Neutrophil (primary cell): ENCODE data around the gene CD28.
"Not testable (repeated sequence)": the region's sequence is repeated elsewhere in the genome, so short reads cannot be mapped to it uniquely, and the experiment has no call there.

Experiments used
- H3K27ac ChIP-seq: fragments of 200-600 bp; sonication (generic); 2 replicates; pipeline ENCODE4 v1.5.1; 2016; ENCODE audit warnings: mild to moderate bottlenecking, moderate library complexity
- H3K27me3 ChIP-seq: fragments of 200-600 bp; sonication (generic); 2 replicates; pipeline ENCODE4 v1.6.0; 2016; ENCODE audit warnings: mild to moderate bottlenecking
- H3K36me3 ChIP-seq: fragments of 200-600 bp; sonication (generic); 2 replicates; pipeline ENCODE4 v1.5.1; 2017
- H3K4me1 ChIP-seq, 2 experiments: fragments of 200-600 bp in 1 of 2; sonication (generic) in 1 of 2; 1 replicate in 1 of 2; 2 replicates in 1 of 2; pipeline versions ENCODE4 v1.5.1 to v1.6.1; 2013 to 2016; ENCODE audit warnings: low read depth in 1 of 2, low read length in 1 of 2, mild to moderate bottlenecking in 1 of 2, moderate library complexity in 1 of 2; ENCODE audit not compliant: control insufficient read depth in 1 of 2, insufficient read depth in 1 of 2
- H3K4me3 ChIP-seq, 2 experiments: fragments of 200-600 bp in 1 of 2; sonication (generic) in 1 of 2; 1 replicate in 1 of 2; 2 replicates in 1 of 2; pipeline ENCODE4 v1.5.1; 2013 to 2016; ENCODE audit warnings: low read depth in 1 of 2, low read length in 1 of 2, mild to moderate bottlenecking in 1 of 2, moderate library complexity in 1 of 2
- H3K9me3 ChIP-seq: fragments of 200-600 bp; sonication (generic); 2 replicates; pipeline ENCODE4 v1.5.1; 2016
- TF ChIP-seq, protein P1 (sequence below): fragments of 200-600 bp; sonication (generic); IDR thresholded peaks from 2 replicates; pipeline ENCODE4 v1.5.1; 2016; ENCODE audit warnings: antibody characterized with exemption

The CD28 gene

DNA sequence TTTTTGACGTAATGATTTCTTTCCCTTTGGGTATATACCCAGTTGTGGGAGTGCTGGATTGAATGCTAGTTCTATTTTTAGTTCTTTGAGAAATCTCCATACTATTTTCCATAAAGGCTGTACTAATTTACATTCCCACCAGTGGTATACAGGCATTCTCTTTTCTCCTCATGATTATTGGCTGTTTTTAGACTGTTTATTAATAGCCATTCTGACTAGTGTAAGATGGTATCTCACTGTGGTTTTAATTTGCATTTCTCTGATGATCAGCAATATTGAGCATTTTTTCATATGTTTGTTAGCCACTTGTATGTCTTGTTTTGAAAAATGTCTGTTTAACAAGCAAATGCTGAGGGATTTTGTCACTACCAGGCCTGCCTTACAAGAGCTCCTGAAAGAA, 9.2 kb upstream of the CD28 start:
- H3K4me3 ChIP-seq = no peak overlapping the region
- H3K9me3 ChIP-seq = no peaks in the 10 kb centered on the region
- no peaks in the 10 kb centered on the region for H3K4me1 ChIP-seq
- H3K36me3 ChIP-seq = no peaks in the 10 kb centered on the region
- H3K27me3 ChIP-seq = no peaks in the 10 kb centered on the region
- H3K27ac ChIP-seq = no peak overlapping the region
- TF ChIP-seq, protein P1, sequence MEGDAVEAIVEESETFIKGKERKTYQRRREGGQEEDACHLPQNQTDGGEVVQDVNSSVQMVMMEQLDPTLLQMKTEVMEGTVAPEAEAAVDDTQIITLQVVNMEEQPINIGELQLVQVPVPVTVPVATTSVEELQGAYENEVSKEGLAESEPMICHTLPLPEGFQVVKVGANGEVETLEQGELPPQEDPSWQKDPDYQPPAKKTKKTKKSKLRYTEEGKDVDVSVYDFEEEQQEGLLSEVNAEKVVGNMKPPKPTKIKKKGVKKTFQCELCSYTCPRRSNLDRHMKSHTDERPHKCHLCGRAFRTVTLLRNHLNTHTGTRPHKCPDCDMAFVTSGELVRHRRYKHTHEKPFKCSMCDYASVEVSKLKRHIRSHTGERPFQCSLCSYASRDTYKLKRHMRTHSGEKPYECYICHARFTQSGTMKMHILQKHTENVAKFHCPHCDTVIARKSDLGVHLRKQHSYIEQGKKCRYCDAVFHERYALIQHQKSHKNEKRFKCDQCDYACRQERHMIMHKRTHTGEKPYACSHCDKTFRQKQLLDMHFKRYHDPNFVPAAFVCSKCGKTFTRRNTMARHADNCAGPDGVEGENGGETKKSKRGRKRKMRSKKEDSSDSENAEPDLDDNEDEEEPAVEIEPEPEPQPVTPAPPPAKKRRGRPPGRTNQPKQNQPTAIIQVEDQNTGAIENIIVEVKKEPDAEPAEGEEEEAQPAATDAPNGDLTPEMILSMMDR = no peak

DNA sequence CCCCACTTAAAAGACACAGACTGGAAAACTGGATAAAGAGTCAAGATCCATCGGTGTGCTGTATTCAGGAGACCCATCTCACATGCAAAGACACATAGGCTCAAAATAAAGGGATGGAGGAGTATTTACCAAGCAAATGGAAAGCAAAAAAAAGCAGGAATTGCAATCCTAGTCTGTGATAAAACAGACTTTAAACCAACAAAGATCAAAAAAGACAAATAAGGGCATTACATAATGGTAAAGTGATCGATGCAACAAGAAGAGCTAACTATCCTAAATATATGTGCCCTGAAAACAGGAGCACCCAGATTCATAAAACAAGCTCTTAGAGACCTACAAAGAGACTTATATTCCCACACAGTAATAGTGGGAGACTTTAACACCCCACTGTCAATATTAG, 8.7 kb upstream of the CD28 start:
- H3K9me3 ChIP-seq, H3K27me3 ChIP-seq, H3K36me3 ChIP-seq, H3K27ac ChIP-seq, H3K4me3 ChIP-seq, H3K4me1 ChIP-seq: not testable (repeated sequence)

- not testable (repeated sequence) for H3K9me3 ChIP-seq, H3K27me3 ChIP-seq, H3K4me1 ChIP-seq, H3K36me3 ChIP-seq, H3K27ac ChIP-seq, H3K4me3 ChIP-seq
These were observed 8.0 kb upstream of the CD28 start for GRCh38 chr2:203698410-203698809.

- Histone ChIP-seq H3K36me3 (no peaks in the 10 kb centered on the region), H3K27ac (no peak overlapping the region), H3K4me3 (no peak overlapping the region), H3K9me3 (no peaks in the 10 kb centered on the region), H3K4me1 (no peaks in the 10 kb centered on the region), H3K27me3 (no peaks in the 10 kb centered on the region)
- TF ChIP-seq, protein P1 = no peak
These were observed 2.0 kb upstream of the CD28 start for GRCh38 chr2:203704430-203704829.

DNA sequence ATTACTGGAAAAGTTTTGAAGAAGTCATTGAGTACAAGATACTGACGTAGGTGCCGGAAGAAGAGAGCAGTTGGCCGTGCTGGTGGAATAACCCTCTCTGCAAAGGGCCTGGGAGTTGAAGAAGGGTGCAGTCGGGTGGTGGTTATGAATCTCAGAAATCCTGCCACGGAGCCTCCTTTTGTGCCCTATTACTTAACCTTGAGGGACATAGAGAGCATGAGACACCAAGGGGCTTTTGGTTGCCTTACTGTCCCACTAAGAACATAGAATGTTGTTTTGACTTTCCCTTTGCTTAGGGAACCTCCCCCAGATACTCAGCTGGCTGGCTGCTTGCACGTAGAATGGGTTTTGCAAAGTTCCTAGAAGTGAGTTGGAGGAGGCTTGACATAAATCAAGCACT, 1.3 kb upstream of the CD28 start:
- no peaks in the 10 kb centered on the region for H3K9me3 ChIP-seq
- no peak overlapping the region for H3K27ac ChIP-seq
- H3K36me3 ChIP-seq = no peaks in the 10 kb centered on the region
- TF ChIP-seq, protein P1 = no peak
- no peaks in the 10 kb centered on the region for H3K4me1 ChIP-seq
- no peak overlapping the region for H3K4me3 ChIP-seq
- H3K27me3 ChIP-seq = no peaks in the 10 kb centered on the region

DNA sequence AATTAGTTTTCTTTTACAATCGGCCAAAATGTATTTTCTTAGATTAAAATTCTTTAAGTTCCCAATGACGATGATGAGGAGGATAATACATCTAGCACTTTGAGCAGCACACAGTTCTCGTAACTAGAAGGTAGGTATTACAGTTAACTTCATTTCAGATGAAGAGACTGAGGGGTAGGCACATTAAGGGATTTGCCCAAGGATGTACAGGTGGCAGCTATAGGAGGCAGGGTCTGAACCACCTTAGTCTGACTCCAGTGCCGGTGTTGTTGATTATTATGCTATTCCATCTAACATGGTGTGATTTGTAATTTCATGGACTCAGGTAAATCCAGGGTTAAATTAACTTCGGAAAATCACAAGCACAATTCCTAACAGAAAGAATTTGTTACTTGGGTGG, 1.1 kb downstream of the CD28 start:
- H3K27ac ChIP-seq = no peak overlapping the region
- no peaks in the 10 kb centered on the region for H3K27me3 ChIP-seq
- H3K36me3 ChIP-seq = no peaks in the 10 kb centered on the region
- TF ChIP-seq, protein P1 = no peak
- no peaks in the 10 kb centered on the region for H3K9me3 ChIP-seq
- H3K4me3 ChIP-seq = no peak overlapping the region
- H3K4me1 ChIP-seq = no peaks in the 10 kb centered on the region

- no peaks in the 10 kb centered on the region for H3K27me3 ChIP-seq
- H3K27ac ChIP-seq = no peak overlapping the region
- H3K36me3 ChIP-seq = no peaks in the 10 kb centered on the region
- no peaks in the 10 kb centered on the region for H3K4me1 ChIP-seq
- TF ChIP-seq, protein P1 = no peak
- no peaks in the 10 kb centered on the region for H3K9me3 ChIP-seq
- H3K4me3 ChIP-seq = no peak overlapping the region
These were observed 2.5 kb downstream of the CD28 start for GRCh38 chr2:203708846-203709396.
